AG10803 (cell line): ENCODE results near the gene ABI3BP.
A peak's percentile ranks its signal among the peaks of the same experiment; 100 is the strongest.

ENCODE experiments used
- DNase-seq: peaks from one replicate; pipeline ENCODE4 v3.0.0; 2010; ENCODE audit warnings: low read depth
- H3K4me3 ChIP-seq: 2 replicates; pipeline ENCODE4 v1.5.1; 2011; ENCODE audit warnings: mild to moderate bottlenecking, low read length, control low read depth
- CTCF ChIP-seq: conservative IDR thresholded peaks from 2 replicates; pipeline ENCODE4 v1.5.1; 2011; ENCODE audit warnings: mild to moderate bottlenecking, low read length, control low read depth, inconsistent platforms

The ABI3BP gene

DNA sequence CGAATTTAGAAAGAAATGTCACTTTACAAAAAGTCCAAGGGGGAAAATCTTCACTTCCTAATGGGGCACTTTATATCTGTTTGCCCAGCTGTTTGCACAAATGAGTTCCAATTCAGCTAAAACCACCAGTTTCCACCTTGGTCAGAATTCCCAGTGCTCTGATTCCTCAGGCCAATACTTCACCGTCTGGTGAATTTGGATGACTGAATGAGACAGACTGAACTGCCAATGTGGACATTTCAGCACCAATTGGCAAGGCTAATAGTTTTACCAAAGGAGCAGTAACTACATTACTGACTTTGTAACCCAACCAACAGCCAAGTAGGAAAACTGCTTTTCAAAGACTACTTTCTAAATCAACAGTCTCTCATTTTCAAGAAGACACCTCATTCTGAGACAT is 51.8 kb downstream of the ABI3BP start:
- DNase-seq, result no peak
- no peak for TF ChIP-seq CTCF
- H3K4me3 ChIP-seq, result no peak overlapping the region

DNA sequence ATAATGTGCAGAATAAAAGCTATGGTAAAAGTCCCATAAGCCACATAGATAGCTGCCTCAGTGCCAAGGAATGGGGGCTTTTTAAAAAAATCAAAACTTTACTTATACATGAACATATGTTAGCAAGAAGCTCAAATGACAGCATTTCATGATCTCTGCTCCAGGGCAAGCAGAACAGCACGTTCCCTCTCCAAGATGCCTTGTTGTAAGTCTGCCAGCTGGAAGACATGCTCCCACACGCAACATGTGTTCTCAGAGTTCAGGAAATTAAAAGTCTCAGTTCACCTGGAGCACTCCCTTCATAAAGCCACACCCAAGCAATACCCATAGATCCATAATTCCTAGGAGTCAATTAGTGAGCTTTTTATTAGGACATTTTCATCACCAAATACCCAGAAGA is 52.2 kb downstream of the ABI3BP start:
- no peak for TF ChIP-seq CTCF
- DNase-seq, result no peak
- H3K4me3 ChIP-seq, result no peak overlapping the region

DNA sequence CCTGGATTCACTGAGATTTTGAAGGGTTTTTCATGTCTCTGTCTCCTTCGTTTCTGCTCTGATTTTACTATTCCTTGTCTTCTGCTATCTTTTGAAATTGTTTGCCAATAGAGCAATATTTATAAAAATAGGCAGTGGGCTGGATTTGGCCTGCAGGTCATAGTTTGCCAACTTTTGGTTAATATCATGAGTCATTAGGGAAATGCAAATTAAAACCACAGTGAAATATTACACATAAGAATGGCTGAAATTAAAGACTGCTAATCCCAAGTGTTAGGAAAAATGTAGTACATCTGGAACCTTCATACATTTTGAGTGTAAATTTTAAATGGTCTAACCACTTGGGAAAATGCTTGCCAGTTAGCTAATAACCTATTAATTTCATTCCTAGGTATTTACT is 56.3 kb downstream of the ABI3BP start:
- TF ChIP-seq CTCF, result no peak
- DNase-seq, result peak; percentile 36
- no peak overlapping the region for H3K4me3 ChIP-seq

GRCh38 chr3:100932491-100932890 is 60.7 kb downstream of the ABI3BP start:
- no peak for TF ChIP-seq CTCF
- no peak for DNase-seq
- H3K4me3 ChIP-seq, result no peak overlapping the region

GRCh38 chr3:100928638-100929428 is 64.4 kb downstream of the ABI3BP start:
- no peak for TF ChIP-seq CTCF
- H3K4me3 ChIP-seq, result no peak overlapping the region
- peak; percentile 90 for DNase-seq

DNA sequence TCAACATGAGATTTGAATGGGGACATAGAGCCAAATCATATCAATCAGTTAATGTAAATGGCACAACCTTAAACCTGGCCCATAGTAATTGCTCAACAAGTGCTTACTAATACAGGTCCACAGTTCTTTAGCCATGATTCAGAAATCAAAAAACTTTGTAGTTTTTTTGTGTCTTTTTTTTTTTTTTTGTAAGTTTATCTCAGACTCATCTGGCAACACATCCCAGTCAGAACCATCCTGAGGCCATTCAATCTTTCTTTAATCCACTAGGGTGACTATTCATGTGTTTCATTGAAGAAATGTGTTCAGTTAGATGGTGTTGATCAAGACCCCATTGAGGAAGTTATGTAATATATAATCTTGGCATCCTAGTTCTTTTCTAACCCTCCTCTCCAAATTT is 65.4 kb downstream of the ABI3BP start:
- no peak overlapping the region for H3K4me3 ChIP-seq
- DNase-seq, result no peak
- no peak for TF ChIP-seq CTCF

- H3K4me3 ChIP-seq, result no peak overlapping the region
- TF ChIP-seq CTCF, result no peak
- DNase-seq, result no peak
These were observed 77.3 kb downstream of the ABI3BP start for GRCh38 chr3:100915706-100916495.
